Esophagus squamous epithelium (tissue), 4 donors: ENCODE measurements around the gene AP4E1.

Experiments used
- CTCF ChIP-seq, 6 experiments: fragments of 450-650 bp in 4 of 6; fragments of 200-600 bp in 2 of 6; sonication (generic) in 2 of 6; IDR thresholded peaks; one replicate each; pipeline ENCODE4 v1.5.1; 2016 to 2019; ENCODE audit warnings: antibody characterized with exemption in 6 of 6, mild to moderate bottlenecking in 4 of 6, moderate library complexity in 4 of 6
- POLR2A ChIP-seq, 4 donors: fragments of 450-650 bp; IDR thresholded peaks; one replicate each; pipeline ENCODE4 v1.6.1; 2017; ENCODE audit warnings: antibody characterized with exemption in 4 of 4, mild to moderate bottlenecking in 4 of 4, moderate library complexity in 3 of 4

- no peak for TF ChIP-seq CTCF (IDR thresholded peaks at IDR 0.05)
- no peak for TF ChIP-seq POLR2A (IDR thresholded peaks at IDR 0.05)
These were observed 98.0 kb downstream of the AP4E1 start for GRCh38 chr15:51006336-51006985.
